Hindlimb muscle (tissue), 1 donor: Measurements from ENCODE around the gene CWC27. TPM values are rescaled to one million over a fixed set of nuclear protein-coding genes. Genes with fewer than 3 reads are reported as not detected.
"Not testable (repeated sequence)": the region's sequence is repeated elsewhere in the genome, so short reads cannot be mapped to it uniquely, and the experiment has no call there.

Experiments
- DNase-seq: peaks from one replicate; pipeline ENCODE4 v3.0.0-alpha.2; 2013
- polyA plus RNA-seq: library from polyadenylated mRNA; unstranded; fragments of 120-200 nt; gene quantifications from one replicate; pipeline ENCODE4 v1.2.1, GENCODE V29; 2013; ENCODE audit not compliant: insufficient read length

The CWC27 gene
- polyA plus RNA-seq, 1 donor: 21.9 TPM

DNA sequence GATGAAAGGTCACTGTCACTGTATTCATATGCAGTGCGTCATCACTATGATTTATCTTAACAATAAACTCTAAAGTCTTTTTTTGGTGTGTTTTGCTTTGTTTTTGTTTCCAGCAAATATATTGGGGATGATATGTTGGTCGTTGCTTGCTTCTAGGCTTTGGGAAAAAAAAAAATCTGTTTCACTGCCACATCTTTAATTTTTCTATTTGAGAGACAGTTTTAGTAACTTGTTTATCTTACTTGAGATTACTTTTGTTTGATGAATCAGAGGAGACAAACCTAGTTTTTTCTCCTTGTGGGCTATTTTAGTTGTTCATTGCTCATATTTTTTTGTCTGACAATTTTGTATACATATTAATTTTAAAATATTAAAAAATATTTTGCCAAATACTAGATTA, 19.4 kb downstream of the CWC27 start:
- DNase-seq: no peak

- no peak for DNase-seq
These were observed 20.7 kb downstream of the CWC27 start for GRCh38 chr5:64789457-64789856.

DNA sequence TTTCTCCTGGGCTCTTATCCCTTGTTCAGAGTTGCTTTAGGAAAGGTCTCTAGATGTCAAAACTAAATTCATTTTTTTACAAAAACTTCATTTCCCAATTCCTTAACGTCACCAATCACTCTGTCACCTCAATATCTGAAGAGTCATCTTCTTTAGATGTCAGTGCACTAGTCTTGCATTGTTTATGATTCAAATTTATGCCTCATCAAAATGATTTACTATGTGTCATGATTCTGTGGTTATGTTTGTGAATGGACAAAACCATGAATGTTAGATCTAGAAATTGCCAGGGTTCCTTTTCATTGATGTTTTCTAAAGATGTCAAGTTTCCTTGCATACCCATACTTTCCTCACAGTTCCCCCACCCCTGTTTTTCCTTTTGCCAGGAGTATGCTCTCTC, 21.5 kb downstream of the CWC27 start:
- DNase-seq: no peak

GRCh38 chr5:64792469-64792868, 23.7 kb downstream of the CWC27 start:
- DNase-seq: no peak

DNA sequence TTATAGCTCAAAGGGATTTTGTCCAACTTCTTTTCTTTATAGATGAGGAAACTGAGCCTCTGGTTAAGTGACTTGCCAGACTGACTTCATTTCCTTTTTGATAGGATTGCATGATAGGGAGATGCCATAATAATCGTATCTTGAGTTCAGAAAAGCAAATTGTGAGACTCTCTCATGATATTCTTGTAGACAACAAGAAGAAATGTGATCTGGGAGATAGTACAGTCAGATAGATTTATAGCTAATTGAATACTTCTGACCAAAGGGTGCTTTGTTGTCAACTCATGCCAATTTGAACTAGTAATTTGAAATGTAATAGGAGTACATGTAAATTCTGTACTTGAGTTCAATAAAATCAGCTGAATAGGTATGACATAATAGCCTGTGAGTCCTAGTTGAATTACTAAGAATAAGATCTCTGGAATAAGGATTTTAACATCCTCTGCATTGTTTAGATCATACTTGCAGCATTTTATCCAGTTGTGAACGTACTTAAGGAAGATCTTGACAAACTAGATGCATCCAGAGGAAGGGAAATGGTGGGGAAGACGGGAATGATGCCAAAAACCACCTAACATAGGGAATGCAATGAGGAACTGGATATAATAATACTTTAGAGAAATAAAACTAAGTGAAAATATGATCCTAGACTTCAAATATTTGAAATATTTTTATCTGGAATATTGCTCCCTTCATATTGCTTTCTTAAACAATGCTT, 25.5 kb downstream of the CWC27 start:
- no peak for DNase-seq

GRCh38 chr5:64796301-64796700, 27.6 kb downstream of the CWC27 start:
- no peak for DNase-seq

DNA sequence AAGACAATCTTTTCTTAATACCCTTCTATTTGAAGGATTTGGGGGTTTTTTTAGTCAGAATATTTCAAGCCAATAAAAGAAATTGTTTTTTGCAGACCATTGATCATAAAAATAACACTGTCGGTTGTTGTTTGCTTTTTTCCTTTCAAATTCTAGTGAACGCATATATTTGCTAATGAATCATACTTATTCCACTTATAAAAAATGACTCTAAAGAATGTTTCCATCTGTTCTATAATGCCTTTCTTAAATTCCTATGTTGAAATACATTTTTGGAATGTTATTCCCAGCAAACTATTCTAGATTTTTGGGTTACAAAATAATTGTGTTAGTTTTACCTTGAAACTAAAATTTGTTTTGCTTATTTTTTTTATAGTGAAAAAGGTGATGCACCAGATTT, 32.2 kb downstream of the CWC27 start:
- DNase-seq: no peak

GRCh38 chr5:64806537-64806936, 37.8 kb downstream of the CWC27 start:
- no peak for DNase-seq

DNA sequence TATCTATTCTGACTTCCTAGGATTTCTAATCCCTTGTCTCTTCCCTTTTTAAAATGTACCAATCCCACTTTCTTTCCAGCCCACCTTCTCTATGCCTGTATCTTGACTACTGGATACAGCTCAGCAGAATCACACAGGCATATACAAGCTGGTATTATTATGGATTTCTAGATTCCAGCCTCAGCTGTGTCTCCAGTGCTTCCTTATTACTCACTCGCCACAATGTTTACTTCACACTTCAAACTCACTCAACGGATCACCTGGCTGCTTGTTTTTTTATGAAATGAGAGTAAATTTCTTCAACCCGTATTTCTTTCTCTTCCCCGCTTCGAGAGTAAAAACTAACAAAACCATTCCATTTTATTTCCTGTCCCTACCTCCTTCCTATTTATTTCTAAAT, 38.8 kb downstream of the CWC27 start:
- DNase-seq: no peak

GRCh38 chr5:64811050-64811640, 42.4 kb downstream of the CWC27 start:
- peak; percentile 32 for DNase-seq

DNA sequence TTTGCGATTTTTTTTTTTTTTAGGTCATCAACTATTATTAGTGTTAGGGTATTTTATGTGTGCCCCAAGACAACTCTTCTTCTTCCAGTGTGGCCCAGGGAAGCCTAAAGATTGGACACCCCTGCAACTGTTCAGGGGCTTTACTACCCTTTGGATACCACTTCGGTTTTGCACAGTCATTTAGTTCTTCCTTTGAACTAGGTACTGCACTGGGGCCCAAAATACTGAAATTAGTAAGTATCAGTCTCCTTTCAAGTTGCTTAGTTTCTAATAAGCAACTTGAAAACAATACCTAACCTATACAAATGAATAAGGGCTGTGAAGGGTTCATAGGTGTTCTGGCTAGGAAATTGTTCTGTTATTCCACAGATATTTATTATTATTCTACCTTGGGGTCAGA, 45.3 kb downstream of the CWC27 start:
- DNase-seq: no peak

GRCh38 chr5:64818245-64818644, 49.5 kb downstream of the CWC27 start:
- DNase-seq: no peak

- DNase-seq: not testable (repeated sequence)
These were observed 50.6 kb downstream of the CWC27 start for GRCh38 chr5:64819345-64819744.

- DNase-seq: no peak
These were observed 53.6 kb downstream of the CWC27 start for GRCh38 chr5:64822320-64822719.

- DNase-seq: no peak
These were observed 57.8 kb downstream of the CWC27 start for GRCh38 chr5:64826541-64826940.

- no peak for DNase-seq
These were observed 59.0 kb downstream of the CWC27 start for GRCh38 chr5:64827703-64828102.

DNA sequence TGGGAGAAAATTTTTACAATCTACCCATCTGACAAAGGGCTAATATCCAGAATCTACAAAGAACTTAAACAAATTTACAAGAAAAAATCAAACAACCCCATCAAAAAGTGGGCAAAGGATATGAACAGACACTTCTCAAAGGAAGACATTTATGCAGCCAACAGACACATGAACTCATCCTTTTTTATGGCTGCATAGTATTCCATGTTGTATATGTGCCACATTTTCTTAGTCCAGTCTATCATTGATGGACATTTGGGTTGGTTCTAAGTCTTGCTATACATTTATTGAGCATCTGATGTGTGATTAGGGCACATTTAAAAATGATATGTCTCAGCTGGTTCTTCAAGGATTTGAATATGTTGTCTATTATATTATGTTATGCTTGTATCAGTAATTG, 61.9 kb downstream of the CWC27 start:
- not testable (repeated sequence) for DNase-seq

- DNase-seq: no peak
These were observed 63.3 kb downstream of the CWC27 start for GRCh38 chr5:64831996-64832395.

GRCh38 chr5:64834037-64834436, 65.3 kb downstream of the CWC27 start:
- DNase-seq: no peak

GRCh38 chr5:64834611-64835010, 65.9 kb downstream of the CWC27 start:
- DNase-seq: no peak

DNA sequence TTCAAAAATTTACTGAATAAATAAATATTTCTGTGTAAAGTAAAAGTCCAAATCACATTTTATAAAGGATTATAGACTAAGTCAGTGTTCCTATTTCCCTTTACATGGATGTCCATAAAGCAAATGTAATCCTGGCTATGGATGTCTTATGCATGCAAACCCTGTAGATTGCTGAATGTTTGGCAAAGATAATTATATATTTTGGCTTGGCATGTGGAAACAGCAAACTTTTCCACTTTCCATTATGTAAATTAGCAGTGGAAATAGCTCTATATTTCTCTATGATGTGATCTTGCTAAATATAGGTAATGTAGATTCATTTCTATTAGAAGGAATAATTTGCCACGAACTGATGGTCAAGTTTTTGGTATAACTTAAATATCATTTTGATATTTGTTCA, 66.5 kb downstream of the CWC27 start:
- no peak for DNase-seq

GRCh38 chr5:64836190-64836755, 67.5 kb downstream of the CWC27 start:
- no peak for DNase-seq

GRCh38 chr5:64836786-64837185, 68.1 kb downstream of the CWC27 start:
- DNase-seq: no peak

GRCh38 chr5:64838376-64838775, 69.6 kb downstream of the CWC27 start:
- no peak for DNase-seq
